GM12892 (cell line): Measurements from ENCODE around the gene PSMB2.

Source experiments
- POLR2A ChIP-seq: IDR thresholded peaks from 2 replicates; pipeline ENCODE4 v1.6.1; 2011; ENCODE audit warnings: low read depth, low read length, control low read depth
- POLR2AphosphoS5 ChIP-seq: IDR thresholded peaks from 2 replicates; pipeline ENCODE4 v1.6.1; 2011; ENCODE audit warnings: low read depth, low read length, control low read depth
- TAF1 ChIP-seq: IDR thresholded peaks from 2 replicates; pipeline ENCODE4 v1.6.1; 2011; ENCODE audit warnings: low read depth, mild to moderate bottlenecking, control low read depth, low read length, borderline replicate concordance

- TF ChIP-seq POLR2AphosphoS5: no peak
- TF ChIP-seq POLR2A: no peak
- no peak for TF ChIP-seq TAF1
These were observed 27.2 kb upstream of the PSMB2 start for GRCh38 chr1:35668506-35668905.
